GM19455 (cell line): ENCODE results near the gene FLVCR1.
"Not testable (repeated sequence)": the region's sequence is repeated elsewhere in the genome, so short reads cannot be mapped to it uniquely, and the experiment has no call there.

ENCODE experiments used
- ATAC-seq: cut with Tn5 transposase; IDR thresholded peaks from one replicate; pipeline ENCODE4 v1.9.1; 2021; ENCODE audit not compliant: unreplicated experiment

Gene FLVCR1

DNA sequence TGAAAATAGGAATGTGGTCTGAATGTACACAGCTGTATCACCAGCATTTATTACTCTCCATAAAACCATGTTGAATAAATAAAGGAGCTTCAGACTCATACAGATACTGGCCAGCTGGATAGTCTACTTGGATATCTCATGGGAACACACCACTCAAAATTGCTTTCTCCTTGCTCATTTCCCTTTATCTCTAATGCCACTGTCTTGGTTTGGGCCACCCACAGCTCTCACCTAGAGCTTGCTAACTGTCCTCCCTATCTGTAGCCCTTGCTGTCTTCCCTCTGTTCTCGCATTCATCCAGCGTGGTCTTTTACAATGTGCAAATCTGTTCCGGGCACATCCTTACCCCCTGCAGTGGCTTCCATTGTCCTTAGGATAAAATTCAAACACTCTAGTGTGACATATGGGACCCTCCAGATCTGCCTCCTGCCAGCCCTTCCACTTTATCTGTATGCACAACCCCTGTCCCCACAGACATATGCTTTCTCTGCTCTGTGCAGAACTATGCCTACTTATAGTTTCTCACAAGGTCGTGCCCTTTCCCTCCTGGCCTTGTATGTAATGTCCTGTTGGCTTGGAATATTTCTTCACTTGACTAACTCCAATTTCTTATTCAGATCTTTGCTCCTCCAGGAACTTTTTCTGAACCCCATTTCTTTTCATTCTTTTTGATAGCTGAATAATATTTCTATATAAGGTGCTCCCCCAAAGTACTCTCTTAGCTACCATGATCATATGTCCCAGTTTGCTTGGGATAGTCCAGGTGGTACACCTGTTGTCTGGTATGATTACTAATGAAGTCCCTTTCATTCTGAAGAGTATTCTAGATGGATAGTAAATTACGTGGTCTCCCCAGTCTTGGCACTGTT lies 2.9 kb downstream of the FLVCR1 start:
- no peak for ATAC-seq

DNA sequence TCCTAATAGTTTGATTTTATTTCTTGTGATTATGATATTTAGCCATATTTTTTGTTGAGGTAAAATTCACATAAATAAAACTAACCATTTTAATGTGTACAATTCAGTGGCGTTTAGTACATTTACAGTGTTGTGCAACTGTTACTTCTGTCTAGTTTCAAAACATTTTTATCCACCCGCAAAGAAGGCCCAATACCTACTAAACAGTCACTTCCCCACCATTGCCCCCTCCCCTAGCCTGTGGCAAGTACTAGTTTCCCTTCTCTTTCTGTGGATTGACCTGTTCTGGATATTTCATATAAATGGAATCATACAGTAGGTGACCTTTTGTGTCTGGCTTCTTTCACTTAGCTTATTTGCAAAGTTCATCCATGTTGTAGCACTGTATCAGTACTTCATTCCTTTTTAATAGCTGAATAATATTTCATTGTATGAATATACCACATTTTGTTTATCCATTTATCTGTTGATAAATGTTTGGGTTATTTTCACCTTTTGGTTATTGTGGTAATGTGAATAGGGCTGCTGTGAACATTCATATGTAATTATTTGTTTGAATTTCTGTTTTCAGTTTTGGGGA lies 4.1 kb downstream of the FLVCR1 start:
- no peak for ATAC-seq

DNA sequence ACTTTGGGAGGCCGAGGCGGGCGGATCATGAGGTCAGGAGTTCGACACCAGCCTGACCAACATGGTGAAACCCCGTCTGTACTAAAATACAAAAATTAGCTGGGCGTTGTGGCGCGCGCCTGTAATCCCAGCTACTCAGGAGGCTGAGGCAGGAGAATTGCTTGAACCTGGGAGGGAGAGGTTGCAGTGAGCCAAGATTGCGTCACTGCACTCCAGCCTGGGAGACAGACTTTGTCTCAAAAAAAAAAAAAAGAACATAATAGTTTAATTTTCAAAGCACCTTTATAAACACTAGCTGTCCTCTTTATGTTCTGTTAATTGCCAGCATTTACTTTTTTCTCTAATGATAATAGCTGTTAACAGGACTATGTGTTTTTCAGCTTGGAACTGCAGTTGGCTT lies 5.3 kb downstream of the FLVCR1 start:
- ATAC-seq = not testable (repeated sequence)

DNA sequence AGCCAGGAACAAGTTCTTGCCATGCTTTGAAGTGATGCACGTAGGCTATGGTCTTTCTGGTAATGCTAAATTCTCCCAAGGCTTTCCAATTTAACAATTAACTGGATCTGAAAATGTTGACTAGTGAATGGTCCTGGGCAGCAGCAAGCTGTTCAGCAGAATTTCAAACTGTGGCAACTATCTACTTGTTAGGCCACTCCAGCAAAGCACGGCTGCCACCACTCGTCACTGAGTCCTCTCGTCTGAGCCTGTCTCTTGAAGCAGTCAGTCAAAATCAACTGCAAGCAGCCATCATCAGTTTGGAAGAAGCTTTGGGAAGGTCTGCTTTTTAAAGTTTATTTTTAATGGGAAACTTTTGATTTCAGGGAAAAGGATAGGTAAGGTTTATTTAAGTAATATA lies 6.1 kb downstream of the FLVCR1 start:
- no peak for ATAC-seq

DNA sequence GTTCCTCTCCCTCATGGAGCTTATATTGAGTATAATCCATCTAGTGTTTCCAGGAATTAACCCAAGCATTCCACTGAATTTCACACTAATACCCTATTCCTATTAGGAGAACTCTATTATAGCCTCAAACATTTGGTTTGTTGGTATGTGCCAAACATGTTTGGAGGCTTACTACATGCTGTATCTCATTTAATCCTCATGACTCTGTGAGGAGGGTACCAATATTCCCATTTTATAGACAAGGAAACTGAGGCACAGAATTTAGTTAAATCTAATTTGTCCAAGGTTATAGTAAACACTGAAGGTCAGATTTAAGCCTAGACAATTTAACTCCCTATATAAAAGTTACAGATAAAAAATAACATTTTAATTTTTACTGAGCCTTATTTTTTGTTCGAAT lies 9.1 kb downstream of the FLVCR1 start:
- ATAC-seq = no peak

DNA sequence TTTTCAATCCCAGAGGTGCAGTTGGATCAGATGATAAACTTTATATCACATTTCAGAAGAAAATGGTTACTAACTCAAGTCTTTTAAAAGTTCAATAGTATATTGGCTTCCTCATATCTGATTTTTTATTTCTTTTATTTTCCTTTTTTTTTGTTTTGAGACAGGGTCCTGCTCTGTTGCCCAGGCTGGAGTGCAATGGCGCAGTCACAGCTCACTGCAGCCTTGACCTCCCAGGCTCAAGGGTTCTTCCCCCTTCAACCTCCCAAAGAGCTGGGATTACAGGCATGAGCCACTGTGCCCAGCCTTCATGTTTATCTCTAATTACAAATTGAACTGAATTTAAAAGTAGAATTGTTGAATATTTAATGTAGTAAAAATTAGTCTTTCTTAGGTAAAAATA lies 13.9 kb downstream of the FLVCR1 start:
- no peak for ATAC-seq

DNA sequence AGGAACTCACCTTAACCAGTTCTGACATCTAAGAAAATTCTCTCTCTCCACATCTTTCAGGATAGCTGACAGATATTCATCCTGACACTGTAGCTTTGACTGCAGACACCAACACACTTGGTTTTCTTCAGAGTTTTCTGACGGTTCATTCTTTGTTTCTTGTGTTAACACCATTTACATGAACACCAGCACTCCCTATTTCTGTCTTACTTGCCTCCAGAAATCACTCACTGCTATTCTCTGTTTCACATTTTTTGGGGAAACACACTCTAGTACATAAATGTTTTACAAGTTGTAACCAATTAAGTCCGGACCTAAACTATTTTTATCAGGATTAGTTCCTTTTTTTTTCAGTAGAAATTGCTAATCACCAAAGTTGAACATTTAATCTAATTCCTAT lies 15.4 kb downstream of the FLVCR1 start:
- peak; percentile 65 for ATAC-seq

DNA sequence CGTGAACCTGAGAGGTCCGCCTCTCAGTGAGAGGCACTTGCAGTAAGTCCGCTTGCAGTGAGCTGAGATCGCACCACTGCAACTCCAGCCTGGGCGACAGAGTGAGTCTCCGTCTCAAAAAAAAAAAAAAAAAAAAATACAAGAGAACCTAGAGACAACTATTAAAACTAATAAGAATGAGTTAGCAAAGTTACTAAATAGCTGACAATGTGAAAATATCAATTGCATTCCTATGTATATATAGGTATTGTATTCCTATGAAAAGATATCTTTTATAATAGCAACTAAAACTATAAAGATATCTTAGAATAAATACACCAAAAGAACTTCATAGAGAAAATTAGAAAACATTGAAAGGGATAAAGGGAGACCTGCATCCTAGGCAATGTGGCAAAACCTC lies 20.3 kb downstream of the FLVCR1 start:
- no peak for ATAC-seq

DNA sequence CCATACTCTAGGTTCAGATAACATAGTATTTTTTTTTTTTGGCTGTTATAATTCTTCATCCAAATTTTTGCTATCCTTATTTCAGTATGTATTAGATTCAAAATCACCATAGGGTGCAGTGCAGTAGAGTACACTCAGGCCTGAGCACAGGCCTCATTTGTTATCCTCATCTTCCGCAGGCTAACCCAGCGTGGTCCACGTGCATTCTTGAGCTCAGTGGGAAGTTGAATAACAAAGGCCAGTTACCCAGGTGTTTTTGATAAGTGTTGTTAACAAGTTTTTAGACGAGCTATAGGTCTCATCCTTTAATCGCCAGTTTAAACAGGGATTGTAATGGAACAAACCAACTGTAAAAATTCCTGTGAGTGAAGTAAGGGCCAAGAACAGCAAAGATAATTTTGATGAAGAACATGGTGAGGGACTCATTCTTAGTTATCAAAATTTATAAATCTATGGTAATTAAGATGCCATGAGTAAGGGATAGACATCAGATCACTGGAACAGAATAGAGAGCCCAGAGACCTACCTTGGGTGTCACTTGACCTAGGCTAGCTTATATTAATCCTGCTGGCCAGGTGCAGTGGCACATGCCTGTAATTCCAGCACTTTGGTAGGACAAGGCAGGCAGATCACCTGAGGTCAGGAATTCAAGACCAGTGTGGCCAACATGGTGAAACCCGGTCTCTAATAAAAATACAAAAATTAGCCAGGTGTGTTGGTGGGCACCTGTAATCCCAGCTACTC lies 22.0 kb downstream of the FLVCR1 start:
- no peak for ATAC-seq

DNA sequence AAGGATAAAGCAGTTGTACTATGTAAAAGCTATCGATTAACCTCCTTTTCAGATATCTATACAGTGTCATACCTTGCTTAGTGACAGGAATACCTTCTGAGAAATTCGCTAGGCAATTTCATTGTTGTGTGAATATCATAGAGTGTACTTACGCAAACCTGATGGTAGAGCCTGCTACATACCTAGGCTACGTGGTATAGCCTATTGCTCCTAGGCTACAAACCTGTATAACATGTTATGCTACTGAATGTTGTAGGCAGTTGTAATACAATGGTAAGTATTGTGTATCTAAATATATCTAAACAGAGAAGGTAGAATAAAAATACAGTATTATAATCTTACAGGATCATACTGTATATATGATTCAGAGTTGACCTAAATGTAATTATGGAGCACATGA lies 26.5 kb downstream of the FLVCR1 start:
- no peak for ATAC-seq

DNA sequence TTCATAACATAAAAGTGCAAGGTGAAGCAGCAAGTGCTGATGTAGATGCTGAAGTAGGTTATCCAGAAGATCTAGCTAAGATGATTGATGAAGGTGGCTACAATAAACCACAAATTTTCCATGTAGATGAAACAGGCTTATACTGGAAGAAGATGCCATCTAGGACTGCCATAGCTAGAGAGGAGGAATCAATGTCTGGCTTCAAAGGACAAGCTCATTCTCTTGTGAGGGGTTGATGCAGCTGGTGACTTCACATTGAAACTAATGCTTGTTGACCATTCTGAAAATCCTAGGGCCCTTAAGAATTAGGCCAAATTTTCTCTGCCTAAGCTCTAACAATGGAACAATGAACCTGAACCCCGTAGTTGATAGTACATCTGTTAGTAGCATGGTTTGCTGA lies 34.0 kb downstream of the FLVCR1 start:
- ATAC-seq = no peak

DNA sequence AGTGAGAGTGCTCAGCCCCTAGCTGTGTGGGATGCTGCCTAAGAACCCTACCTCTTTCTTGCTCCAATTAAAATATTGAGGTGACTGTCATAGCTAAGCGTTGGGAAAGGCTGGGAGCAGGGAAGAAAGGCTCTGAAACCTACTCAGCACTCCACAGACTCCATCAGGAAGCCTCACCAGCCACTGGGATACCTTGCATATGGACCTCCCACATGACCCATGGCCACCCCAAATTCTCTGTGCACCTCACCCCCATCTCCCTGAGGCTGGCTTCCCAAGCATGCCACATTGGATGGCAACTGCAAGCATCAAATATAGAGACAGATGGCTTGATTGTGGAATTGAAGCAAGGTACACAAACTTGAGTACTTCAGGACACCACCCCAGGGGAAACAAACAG lies 41.8 kb downstream of the FLVCR1 start:
- no peak for ATAC-seq

DNA sequence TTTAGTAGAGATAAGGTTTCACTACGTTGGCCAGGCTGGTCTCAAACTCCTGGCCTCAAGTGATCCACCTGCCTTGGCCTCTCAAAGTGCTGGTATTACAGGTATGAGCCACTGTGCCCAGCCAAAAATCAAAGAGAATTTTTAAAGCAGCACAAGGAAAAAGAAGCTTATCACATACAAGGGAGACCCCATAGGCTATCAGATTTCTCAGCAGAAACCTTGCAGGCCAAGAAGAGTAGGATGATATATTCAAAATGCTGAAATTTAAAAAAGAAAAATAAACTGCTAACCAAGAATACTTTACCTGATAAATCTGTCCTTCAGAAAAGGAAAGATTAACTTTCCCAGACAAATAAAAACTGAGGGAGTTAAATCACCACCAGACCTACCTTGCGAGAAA lies 43.2 kb downstream of the FLVCR1 start:
- no peak for ATAC-seq

DNA sequence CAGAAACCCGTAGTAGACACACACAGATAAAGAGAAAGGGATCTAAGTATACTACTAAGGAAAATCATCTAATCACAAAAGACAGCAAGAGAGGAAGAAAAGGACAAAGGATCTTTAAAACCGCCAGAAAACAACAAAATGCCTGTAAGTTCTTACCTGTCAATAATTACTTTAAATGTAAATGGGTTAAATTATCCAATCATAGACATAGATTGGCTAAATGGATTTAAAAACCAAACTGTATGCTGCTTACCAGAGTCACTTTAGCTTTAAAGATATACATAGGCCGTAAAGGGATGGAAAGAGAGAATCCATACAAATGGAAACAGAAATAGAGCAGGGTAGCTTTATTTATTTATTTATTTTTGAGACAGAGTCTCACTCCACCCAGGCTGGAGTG lies 44.0 kb downstream of the FLVCR1 start:
- ATAC-seq = no peak

DNA sequence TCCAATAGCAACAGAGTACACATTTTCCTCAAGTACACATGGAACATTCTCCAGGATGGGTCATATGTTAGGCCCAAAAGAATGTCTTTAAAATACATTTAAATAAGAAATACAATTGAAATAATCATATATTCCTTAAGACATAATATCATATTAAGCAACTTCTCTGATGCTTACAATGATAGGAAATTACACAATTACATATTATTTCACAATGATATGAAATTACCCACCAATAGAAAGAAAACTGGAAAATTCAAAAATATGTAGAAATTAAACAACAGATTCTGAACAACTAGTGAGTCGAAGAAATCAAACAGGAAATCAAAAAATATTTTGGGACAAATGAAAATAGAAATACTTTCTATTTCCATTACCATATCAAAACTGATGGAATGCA lies 45.6 kb downstream of the FLVCR1 start:
- no peak for ATAC-seq

DNA sequence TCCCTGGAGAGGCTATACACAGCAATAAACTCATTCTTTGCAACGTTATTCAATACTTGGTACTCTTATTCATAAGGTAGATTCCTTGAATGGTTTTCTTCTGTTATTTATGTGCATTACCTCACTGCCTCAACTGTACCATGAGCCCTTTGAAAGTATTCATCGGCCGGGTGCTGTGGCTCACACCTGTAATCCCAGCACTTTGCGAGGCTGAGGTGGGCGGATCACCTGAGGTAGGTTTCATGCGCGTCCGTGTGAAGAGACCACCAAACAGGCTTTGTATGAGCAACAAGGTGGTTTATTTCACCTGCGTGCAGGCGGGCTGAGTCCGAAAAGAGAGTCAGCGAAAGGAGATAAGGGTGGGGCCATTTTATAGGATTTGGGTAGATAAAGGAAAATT lies 50.0 kb downstream of the FLVCR1 start:
- ATAC-seq = not testable (repeated sequence)

DNA sequence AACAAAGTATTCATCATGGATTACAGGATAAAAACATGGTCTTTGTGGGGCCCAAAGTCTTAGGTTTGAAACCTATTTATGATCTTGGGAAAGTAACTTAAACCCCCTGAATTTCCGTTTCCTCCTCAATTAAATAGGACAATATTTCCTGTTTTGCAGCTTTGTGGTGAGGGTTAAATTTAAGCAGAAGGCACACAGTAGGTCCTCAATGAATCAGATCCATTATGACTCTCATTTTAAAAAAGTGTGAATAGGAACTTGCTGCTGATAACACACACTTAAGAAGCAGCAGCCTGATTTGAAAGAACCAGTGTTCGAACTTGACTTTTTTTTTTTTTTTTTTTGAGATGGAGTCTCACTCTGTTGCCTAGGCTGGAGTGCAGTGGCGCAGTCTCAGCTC lies 50.9 kb downstream of the FLVCR1 start:
- no peak for ATAC-seq

DNA sequence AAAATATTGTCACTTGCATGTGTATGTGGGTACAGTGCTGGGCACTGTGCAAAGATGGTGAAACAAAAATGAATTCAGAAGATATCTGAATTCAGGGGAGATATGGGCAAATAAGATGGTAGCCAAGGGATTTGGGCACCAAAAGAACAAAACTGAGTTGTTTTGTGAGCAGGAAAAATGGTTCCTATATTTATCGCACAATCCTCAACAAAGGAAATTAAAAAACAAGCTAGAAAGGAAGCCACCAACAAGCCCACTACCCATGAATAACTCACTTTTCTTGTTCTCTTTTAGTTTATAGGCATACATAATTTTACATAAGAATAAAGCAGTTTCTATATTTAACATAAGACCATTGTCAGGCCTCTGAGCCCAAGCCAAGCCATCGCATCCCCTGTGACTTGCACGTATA lies 51.6 kb downstream of the FLVCR1 start:
- no peak for ATAC-seq

DNA sequence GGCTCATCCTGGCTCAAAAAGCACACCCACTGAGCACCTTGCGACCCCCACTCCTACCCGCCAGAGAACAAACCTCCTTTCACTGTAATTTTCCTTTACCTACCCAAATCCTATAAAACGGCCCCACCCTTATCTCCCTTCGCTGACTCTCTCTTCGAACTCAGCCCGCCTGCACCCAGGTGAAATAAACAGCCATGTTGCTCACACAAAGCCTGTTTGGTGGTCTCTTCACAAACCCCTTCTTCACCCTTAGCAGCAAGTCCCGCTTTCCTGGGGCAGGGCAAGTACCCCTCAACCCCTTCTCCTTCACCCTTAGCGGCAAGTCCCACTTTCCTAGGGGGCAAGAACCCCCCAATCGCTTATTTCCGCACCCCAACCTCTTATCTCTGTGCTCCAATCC lies 52.1 kb downstream of the FLVCR1 start:
- not testable (repeated sequence) for ATAC-seq

DNA sequence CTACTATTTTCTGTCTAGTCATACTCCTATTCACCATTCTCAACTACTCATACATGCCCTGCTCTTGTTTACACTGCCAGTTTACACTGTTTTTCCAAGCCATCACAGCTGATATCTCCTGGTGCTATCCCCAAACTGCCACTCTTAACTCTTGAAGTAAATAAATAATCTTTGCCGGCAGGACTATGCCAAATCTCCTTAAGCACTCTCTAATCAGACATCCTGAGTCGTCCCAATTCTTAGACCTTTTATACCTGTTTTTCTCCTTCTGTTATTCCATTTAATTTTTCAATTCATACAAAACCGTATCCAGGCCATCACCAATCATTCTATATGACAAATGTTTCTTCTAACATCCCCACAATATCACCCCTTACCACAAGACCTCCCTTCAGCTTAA lies 55.6 kb downstream of the FLVCR1 start:
- ATAC-seq = not testable (repeated sequence)

DNA sequence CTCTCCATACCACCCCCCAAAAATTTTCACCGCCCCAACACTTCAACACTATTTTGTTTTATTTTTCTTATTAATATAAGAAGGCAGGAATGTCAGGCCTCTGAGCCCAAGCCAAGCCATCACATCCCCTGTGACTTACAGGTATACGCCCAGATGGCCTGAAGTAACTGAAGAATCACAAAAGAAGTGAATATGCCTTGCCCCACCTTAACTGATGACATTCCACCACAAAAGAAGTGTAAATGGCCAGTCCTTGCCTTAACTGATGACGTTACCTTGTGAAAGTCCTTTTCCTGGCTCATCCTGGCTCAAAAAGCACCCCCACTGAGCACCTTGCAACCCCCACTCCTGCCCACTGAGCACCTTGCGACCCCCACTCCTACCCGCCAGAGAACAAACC lies 56.0 kb downstream of the FLVCR1 start:
- not testable (repeated sequence) for ATAC-seq

DNA sequence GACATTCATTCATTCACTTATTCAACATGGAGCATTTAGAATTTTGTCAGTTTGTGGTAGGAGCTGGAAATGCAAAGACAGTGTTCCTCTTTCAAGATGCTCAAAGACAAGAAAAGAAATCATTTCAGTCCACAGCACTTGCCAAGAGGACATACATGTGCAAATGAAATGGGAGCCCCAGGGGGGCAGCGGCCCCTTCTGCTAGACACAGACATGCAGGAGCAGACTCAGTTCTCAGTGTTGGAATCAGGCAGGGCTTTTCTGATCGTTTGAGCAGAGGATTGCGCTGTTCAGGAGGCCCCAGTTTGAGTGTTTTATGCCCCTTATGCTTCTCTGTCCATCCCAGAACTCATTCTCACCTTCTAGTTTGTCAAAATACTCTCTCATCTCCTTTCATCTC lies 56.7 kb downstream of the FLVCR1 start:
- no peak for ATAC-seq
